Posterior cingulate gyrus (tissue), 11 donors: ENCODE measurements around the gene RAET1L.
"Not testable (repeated sequence)": the region's sequence is repeated elsewhere in the genome, so short reads cannot be mapped to it uniquely, and the experiment has no call there.

Experiments used
- DNase-seq, 10 donors: peaks; one replicate each; pipeline versions ENCODE4 v3.0.0 to v3.0.0-alpha.2; 2020 to 2021; ENCODE audit warnings: mixed read lengths in 3 of 10
- intact Hi-C: fragments of 100-400 bp; cut with DNase I; formaldehyde crosslinking; loops from one replicate; pipeline ENCODE4 v1.15.1; 2023

The RAET1L gene

DNA sequence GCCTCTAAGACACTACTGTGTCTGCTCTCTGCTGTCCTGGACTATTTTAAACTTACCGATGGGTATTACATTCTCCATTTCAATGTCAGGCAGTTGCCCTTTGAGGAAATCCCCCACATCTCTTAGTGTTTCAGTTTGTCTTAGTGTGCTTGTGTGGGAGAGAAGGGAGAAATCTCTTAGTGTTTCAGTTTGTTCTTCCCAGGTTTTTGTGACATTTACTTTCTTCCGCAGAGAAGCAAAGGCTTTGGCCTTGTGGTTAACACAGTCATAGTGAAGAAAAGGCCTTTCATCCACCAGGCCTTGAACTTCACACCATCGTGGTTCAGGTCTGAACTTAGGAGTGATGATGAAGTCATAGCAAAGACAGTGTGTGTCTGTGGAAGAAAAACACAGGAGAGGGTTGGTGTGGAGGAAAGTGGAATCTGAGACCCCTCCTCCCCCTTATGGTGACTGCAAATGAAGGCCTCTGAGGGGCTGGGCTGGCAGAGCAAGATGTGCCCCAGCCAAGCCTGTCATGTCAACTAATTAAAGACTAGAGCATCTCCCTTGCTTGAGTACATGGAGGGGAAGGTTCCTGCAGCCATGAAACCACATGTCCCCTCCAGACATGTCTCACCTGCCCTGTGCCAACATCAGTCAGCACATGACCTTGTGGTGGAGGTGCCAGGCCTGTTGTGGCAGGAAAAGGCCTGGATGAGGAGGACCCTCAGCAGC lies 23.9 kb downstream of the RAET1L start:
- intact Hi-C loops: no loop called here

DNA sequence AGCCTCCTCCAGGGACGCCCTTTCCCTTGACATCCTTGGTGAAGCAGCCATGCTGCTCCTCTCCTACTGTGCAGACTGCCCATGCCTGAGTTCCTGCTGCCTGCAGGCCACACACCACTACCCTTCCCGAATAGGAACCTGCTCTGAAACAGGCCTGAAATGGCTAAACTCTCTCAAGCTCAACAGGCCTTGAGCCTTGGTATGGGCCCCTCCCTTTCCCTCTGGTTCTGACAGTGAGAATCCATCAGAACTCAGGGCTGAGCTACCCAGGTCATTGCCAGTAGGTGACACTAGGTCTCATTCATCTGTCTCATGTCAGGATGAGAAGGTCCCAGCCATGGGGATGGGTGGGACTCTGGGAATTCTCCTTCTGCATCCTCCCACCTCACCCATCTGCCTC lies 25.7 kb downstream of the RAET1L start:
- no peak for DNase-seq
- intact Hi-C loops: no loop called here

More for the DNA sequence above, 23.9 kb downstream of the RAET1L start:
- no peak for DNase-seq

DNA sequence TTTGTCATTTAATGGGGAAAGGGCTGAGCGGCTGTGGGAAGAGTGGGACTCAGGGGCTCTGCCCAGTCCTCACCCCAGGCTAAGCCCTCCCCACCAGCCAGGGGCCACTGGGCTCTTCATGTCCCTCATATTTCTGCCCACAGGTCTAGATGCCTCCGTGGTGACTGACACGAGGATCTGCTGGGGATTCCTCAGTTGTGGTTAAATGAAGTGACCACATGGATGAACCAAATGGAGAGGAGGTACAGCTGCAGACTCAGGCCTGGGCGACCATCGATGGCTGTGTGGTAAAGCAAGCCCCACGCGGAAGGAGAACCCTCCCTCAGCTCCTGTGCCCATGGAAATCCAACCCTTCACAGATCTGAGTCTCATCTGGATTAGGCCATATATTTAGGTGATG lies 29.4 kb downstream of the RAET1L start:
- intact Hi-C loops: no loop called here
- DNase-seq: no peak

DNA sequence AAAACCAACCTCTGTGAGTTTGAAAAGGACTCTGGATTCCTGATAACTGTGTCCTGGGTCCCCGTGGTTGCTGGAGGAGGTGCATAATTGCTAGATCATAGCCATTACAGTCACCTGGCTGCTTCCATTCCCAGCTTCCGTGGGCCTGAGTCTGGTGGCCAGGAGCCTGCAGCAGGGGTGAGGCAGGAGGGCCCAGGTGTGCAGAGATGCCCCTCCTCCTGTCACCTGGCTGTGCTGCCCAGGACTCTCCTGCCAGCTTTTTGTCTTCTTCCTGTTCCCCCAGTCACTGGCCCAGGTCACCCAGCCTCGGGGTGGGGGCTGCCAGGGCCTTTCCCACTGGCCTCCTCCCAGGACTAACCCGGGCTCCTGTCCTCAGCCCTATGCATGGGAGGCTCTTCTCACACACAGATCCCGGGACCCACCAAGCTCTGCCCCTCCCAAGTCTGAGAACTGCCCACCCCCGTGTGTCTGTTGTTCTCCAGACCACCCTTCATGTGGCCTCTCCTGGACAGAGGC lies 30.0 kb downstream of the RAET1L start:
- intact Hi-C loops: no loop called here
- DNase-seq: no peak

GRCh38 chr6:149991838-149992237 lies 33.5 kb downstream of the RAET1L start:
- intact Hi-C loops: no loop called here

GRCh38 chr6:149991472-149991795 lies 33.9 kb downstream of the RAET1L start:
- intact Hi-C loops, DNase-seq: not testable (repeated sequence)

More at GRCh38 chr6:149991838-149992237, 33.5 kb downstream of the RAET1L start:
- DNase-seq: no peak

GRCh38 chr6:149990661-149991471 lies 34.5 kb downstream of the RAET1L start:
- intact Hi-C loops: no loop called here
- DNase-seq: no peak

DNA sequence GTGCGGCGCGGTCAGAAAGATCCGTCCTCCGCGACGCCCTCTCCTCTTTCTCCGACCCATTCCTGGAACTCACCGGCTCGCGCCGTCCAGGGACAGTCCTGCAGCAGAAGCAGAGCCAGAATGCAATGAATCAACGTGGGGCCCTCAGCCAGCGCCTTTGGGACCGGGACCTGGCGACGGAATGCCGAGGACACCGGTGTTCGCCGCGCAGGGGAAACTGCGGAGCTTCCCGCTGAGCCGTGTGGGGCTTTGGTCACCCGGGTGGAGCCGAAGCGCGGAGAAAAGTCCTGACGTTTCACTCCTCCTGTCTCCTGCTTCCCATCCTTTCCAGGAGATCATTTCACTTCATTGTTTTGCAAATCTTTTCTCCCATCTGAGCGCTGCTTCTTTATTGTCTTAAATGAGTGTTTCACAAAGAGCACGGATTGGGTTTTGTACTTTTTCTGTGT lies 35.1 kb downstream of the RAET1L start:
- intact Hi-C loops: no loop called here
- no peak for DNase-seq

DNA sequence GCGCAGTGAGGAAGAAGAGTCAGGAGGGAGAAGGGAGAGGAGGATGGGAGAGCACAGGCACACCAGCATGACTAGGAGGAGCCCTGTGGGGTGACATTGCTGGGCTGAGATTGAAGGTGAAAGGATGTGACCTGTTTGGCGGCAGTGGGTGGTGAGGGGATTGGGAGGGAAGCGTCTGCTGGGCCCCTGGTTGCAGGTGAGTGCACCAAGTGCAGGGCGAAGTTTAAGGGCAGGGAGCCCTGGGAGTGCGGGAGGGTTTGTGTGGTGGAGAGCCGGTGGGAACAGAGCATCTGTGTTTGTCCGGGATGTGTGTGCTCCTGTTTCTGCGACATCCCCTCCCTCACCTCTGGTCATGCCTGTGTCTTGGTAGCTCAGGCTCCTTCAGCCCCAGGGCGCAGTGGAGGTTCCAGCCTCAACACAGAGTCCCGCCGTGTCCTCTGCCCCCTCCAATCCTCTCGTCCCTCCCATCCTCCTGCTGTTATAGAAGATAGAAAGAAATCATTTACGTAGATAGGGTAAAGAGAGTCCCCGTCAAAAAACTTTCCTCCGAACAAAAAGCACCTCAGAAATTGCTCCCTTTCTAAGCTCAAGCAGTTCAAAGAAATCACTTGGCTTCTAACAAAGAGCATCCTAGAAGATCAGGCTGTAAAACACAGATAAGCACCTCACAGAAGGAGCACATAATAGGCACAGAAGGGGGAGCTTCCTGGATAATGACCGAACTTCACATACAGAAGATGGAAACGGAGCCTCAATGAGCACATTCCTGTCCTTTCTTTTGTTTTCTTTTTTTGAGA lies 36.6 kb downstream of the RAET1L start:
- intact Hi-C loops: no loop called here
- DNase-seq: no peak

GRCh38 chr6:149987602-149988107 lies 37.7 kb downstream of the RAET1L start:
- no peak for DNase-seq
- intact Hi-C loops: no loop called here

- intact Hi-C loops: no loop called here
- DNase-seq: no peak
Measured at GRCh38 chr6:149985481-149985937, 39.8 kb downstream of the RAET1L start.

DNA sequence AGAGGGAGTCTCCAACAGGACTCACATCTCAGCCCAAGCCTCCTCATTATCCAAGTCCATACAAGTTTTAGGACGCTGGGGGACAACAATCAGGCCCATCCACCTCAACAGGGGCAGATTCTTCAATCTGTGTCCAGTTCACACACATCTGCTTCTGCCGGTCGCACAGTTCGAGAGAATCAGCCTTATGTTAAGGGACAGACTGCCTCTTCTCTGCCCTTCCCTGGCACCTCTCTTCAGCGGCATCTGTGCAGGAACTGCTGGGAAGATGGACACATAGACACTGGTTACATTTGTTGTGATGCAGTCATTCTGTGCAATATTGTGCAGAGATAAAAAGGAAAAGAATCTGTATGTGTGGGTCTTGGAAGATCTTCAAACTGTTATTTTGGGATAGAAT lies 40.6 kb downstream of the RAET1L start:
- intact Hi-C loops: no loop called here

GRCh38 chr6:149983145-149983544 lies 42.2 kb downstream of the RAET1L start:
- peak in 1 of 10 donors; percentile 24 for DNase-seq
- intact Hi-C loops: no loop called here

More for the DNA sequence above, 40.6 kb downstream of the RAET1L start:
- peak in 1 of 10 donors; percentile 12 for DNase-seq

GRCh38 chr6:149979293-149979692 lies 46.0 kb downstream of the RAET1L start:
- no peak for DNase-seq

DNA sequence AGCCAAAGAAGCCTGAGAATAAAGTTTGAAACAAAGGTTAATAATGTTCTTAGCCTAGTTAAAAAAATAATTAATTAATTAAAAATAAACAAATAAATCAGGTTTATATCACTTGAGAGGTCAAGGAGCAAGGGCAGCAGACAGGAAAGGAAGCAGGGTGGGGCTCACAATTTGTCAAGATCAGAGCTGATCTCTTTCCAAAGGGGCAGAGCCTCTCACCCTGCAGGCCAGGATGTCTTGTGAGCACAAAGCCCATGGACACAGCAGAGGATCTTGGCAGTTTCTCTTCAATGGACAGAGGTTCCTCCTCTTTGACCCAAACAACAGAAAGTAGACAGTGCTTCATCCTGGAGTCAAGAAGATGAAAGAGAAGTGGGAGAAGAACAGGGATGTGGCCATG lies 46.7 kb downstream of the RAET1L start:
- no peak for DNase-seq

More at GRCh38 chr6:149979293-149979692, 46.0 kb downstream of the RAET1L start:
- intact Hi-C loops: no loop called here

GRCh38 chr6:149977221-149977620 lies 48.1 kb downstream of the RAET1L start:
- no peak for DNase-seq
- intact Hi-C loops: no loop called here

More for the DNA sequence above, 46.7 kb downstream of the RAET1L start:
- intact Hi-C loops: no loop called here

- intact Hi-C loops: no loop called here
- no peak for DNase-seq
Measured at GRCh38 chr6:149975400-149975799, 49.9 kb downstream of the RAET1L start.

DNA sequence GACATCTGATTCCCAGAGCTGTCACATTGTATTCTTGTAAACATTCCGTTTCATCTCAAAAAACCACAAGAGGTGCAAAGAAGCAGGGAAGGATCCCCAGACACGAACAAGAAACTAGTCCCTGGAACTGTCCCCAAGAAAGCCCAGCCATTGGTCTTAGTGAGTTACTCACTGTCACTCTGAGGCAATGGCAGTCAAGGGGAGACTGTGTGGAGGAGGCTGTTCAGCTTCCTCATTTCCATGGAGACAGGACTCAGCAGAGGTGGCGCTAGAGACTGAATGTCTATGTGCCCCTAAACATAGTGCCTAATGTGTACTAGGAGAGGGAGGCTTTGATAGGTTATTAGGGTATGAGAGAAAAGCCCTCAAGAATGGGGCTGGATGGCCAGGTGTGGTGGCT lies 50.5 kb downstream of the RAET1L start:
- intact Hi-C loops: no loop called here
- no peak for DNase-seq

DNA sequence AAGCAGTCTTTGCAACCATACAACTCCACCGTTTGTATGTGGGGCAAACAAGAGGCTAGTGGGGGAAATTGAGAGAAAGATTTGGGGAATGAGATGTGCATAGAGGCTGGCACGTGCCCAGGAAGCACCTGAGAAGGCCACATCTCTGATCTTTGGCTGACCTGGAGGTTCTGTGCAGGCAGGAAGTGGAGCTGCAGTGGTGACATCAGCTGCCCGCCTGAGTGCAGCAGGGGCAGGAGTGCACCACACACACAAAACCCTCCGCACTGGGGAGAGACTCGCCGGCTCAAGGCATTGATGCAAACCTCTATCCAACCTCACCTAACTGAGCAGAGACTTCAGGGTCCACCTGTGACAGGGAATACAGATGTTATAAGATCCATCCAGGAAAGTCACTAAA lies 50.9 kb downstream of the RAET1L start:
- DNase-seq, intact Hi-C loops: not testable (repeated sequence)

DNA sequence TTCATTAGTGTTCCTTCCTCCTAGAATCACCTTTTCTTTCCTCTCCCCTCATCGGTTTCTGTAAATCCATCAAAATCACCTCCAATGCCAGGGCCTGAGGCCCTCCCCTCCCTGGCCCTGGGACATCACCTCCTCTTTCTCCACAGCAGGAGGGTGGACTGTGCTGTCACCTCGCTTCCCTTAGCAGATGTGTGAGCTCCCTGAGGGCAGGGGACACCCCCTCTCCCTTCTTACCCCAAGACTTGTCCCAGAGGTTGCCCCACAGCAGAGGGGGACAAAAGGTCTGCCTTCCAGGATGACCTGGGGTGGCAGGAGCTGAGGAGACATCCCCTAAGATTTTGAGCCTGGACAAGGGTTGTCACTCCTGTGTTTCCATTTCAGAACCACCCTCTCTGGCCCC lies 55.7 kb downstream of the RAET1L start:
- intact Hi-C loops: no loop called here
- no peak for DNase-seq
